NOMO-1 treated with DMSO at 0.1 percent for 48 hours (cell line): ENCODE measurements around the gene CYP4F12.

Source experiments
- DNase-seq: peaks from one replicate; lab custom pipeline; 2025; ENCODE audit not compliant: unreplicated experiment; lab: John Stamatoyannopoulos, UW

The CYP4F12 gene

GRCh38 chr19:15672580-15673175, at the start of gene CYP4F12:
TSS of gene CYP4F12 (plus strand) at chr19:15673087. CDS start at chr19:15673530, 443 bp downstream.
- no peak for DNase-seq

- no peak for DNase-seq
Observed at GRCh38 chr19:15623711-15624318, 49.1 kb upstream of the CYP4F12 start.

GRCh38 chr19:15628236-15629002, 44.5 kb upstream of the CYP4F12 start:
- DNase-seq: no peak

GRCh38 chr19:15629003-15629880, 43.6 kb upstream of the CYP4F12 start:
- DNase-seq: peak; percentile 56

GRCh38 chr19:15631817-15632216, 41.1 kb upstream of the CYP4F12 start:
- DNase-seq: peak; percentile 31

GRCh38 chr19:15633082-15633835, 39.6 kb upstream of the CYP4F12 start:
- peak; percentile 69 for DNase-seq

GRCh38 chr19:15634105-15634504, 38.8 kb upstream of the CYP4F12 start:
- DNase-seq: no peak

- no peak for DNase-seq
Observed at GRCh38 chr19:15635016-15635805, 37.7 kb upstream of the CYP4F12 start.

- DNase-seq: no peak
Observed at GRCh38 chr19:15636026-15636425, 36.9 kb upstream of the CYP4F12 start.

- DNase-seq: no peak
Observed at GRCh38 chr19:15639596-15639995, 33.3 kb upstream of the CYP4F12 start.

- DNase-seq: no peak
Observed at GRCh38 chr19:15640294-15640903, 32.5 kb upstream of the CYP4F12 start, which contains the start of gene CYP4F3. TSS of gene CYP4F3 (plus strand) at chr19:15640897. CDS start at chr19:15641416, 519 bp downstream.

- no peak for DNase-seq
Observed at GRCh38 chr19:15640904-15641597, 31.8 kb upstream of the CYP4F12 start.

- DNase-seq: peak; percentile 87
Observed at GRCh38 chr19:15641901-15642491, 30.9 kb upstream of the CYP4F12 start.

- no peak for DNase-seq
Observed at GRCh38 chr19:15642807-15643206, 30.1 kb upstream of the CYP4F12 start.

GRCh38 chr19:15643387-15643786, 29.5 kb upstream of the CYP4F12 start:
- no peak for DNase-seq

GRCh38 chr19:15644066-15644741, 28.7 kb upstream of the CYP4F12 start:
- no peak for DNase-seq

GRCh38 chr19:15644816-15645215, 28.1 kb upstream of the CYP4F12 start:
- no peak for DNase-seq

- DNase-seq: no peak
Observed at GRCh38 chr19:15649526-15649925, 23.4 kb upstream of the CYP4F12 start.
